Body of pancreas (tissue), 4 donors: ENCODE data around the gene MORN1.

Experiments
- POLR2A ChIP-seq, 3 donors: fragments of 450-650 bp; IDR thresholded peaks; one replicate each; pipeline ENCODE4 v1.6.1; 2016; ENCODE audit warnings: antibody characterized with exemption in 3 of 3, mild to moderate bottlenecking in 2 of 3
- TF ChIP-seq, protein P1 (sequence below), 7 experiments: fragments of 450-650 bp in 4 of 7; fragments of 200-600 bp in 3 of 7; sonication (generic) in 3 of 7; IDR thresholded peaks; one replicate each; pipeline ENCODE4 v1.5.1; 2016 to 2019; ENCODE audit warnings: antibody characterized with exemption in 7 of 7

DNA sequence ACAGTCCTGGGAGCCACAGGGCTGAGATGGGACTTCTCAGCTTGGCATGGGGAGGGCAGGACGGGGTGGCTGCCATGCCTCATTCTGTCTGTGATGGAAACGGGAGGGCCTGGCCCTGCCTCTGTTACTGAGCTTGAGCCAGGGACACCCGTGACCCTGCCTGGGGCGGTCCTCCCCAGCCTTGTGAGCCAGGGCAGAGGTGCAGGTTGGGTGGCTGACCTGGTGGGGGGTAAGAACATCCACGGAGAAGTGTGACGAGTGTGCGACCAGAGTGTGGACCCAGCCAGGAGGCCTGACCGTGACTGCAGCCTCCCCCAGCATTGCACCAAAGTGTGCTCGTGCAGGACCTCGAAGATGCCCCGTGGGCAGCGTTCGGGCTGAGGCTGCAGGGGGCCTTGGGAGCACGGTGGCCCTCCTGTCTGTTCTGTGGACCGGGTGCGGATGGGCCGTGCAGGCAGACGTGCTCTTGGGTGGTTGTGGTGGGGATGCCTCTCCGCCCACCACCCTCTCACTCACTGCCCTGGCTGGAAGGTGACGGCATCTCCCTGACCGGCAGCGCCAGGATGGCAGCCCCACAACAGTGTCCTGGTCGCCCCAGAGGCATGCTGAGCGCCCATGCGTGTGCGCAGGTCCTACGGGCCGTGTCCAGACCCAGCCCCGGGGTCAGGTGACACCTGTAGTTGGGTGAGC lies 117.8 kb downstream of the MORN1 start:
- TF ChIP-seq, protein P1, sequence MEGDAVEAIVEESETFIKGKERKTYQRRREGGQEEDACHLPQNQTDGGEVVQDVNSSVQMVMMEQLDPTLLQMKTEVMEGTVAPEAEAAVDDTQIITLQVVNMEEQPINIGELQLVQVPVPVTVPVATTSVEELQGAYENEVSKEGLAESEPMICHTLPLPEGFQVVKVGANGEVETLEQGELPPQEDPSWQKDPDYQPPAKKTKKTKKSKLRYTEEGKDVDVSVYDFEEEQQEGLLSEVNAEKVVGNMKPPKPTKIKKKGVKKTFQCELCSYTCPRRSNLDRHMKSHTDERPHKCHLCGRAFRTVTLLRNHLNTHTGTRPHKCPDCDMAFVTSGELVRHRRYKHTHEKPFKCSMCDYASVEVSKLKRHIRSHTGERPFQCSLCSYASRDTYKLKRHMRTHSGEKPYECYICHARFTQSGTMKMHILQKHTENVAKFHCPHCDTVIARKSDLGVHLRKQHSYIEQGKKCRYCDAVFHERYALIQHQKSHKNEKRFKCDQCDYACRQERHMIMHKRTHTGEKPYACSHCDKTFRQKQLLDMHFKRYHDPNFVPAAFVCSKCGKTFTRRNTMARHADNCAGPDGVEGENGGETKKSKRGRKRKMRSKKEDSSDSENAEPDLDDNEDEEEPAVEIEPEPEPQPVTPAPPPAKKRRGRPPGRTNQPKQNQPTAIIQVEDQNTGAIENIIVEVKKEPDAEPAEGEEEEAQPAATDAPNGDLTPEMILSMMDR (IDR thresholded peaks at IDR 0.05): no peak
- no peak for TF ChIP-seq POLR2A (IDR thresholded peaks at IDR 0.05)
